Skeletal muscle satellite cell (primary cell): ENCODE results near the gene BSPH1.
"Not testable (repeated sequence)": the region's sequence is repeated elsewhere in the genome, so short reads cannot be mapped to it uniquely, and the experiment has no call there.

Experiments used
- H3K27me3 ChIP-seq: 2 replicates; pipeline ENCODE4 v1.7.0; 2013; ENCODE audit warnings: low read length; ENCODE audit not compliant: control insufficient read depth, insufficient read depth
- H3K36me3 ChIP-seq: 2 replicates; pipeline ENCODE4 v1.7.0; 2013; ENCODE audit warnings: mild to moderate bottlenecking, control low read depth, low read length; ENCODE audit not compliant: insufficient read depth
- H3K4me1 ChIP-seq: 2 replicates; pipeline ENCODE4 v1.7.0; 2013; ENCODE audit warnings: low read length; ENCODE audit not compliant: control insufficient read depth, insufficient read depth
- H3K4me2 ChIP-seq: 2 replicates; pipeline ENCODE4 v1.7.0; 2013; ENCODE audit warnings: mild to moderate bottlenecking, low read length
- H3K4me3 ChIP-seq: 2 replicates; pipeline ENCODE4 v1.7.0; 2013; ENCODE audit warnings: low read length
- H3K9ac ChIP-seq: 2 replicates; pipeline ENCODE4 v1.7.0; 2013; ENCODE audit warnings: mild to moderate bottlenecking, low read depth, low read length, moderate library complexity
- H3K9me3 ChIP-seq: replicated peaks from 2 replicates; pipeline ENCODE4 v1.7.0; 2013; ENCODE audit warnings: mild to moderate bottlenecking, control low read depth, low read length

BSPH1 gene

GRCh38 chr19:48000846-48001245 is 8.9 kb upstream of the BSPH1 start:
- Histone ChIP-seq H3K4me1 (no peaks in the 10 kb centered on the region), H3K27me3 (peaks cover 8% of the 10 kb centered on the region), H3K36me3 (no peaks in the 10 kb centered on the region), H3K9ac (no peak overlapping the region), H3K9me3 (no peaks in the 10 kb centered on the region), H3K4me2 (no peak overlapping the region), H3K4me3 (no peak overlapping the region)

- Histone ChIP-seq H3K4me3 (no peak overlapping the region), H3K36me3 (no peaks in the 10 kb centered on the region)
These were observed 6.8 kb upstream of the BSPH1 start for GRCh38 chr19:47998800-47999199.

GRCh38 chr19:47996230-47996727 is 4.3 kb upstream of the BSPH1 start:
- Histone ChIP-seq H3K4me3 (no peak overlapping the region), H3K27me3 (peaks cover 12% of the 10 kb centered on the region), H3K9ac (no peak overlapping the region), H3K9me3 (no peaks in the 10 kb centered on the region), H3K36me3 (no peaks in the 10 kb centered on the region), H3K4me2 (no peak overlapping the region), H3K4me1 (no peaks in the 10 kb centered on the region)

More at GRCh38 chr19:47998800-47999199, 6.8 kb upstream of the BSPH1 start:
- Histone ChIP-seq H3K27me3 (peaks cover 8% of the 10 kb centered on the region), H3K4me2 (no peak overlapping the region), H3K9ac (no peak overlapping the region), H3K9me3 (no peaks in the 10 kb centered on the region), H3K4me1 (no peaks in the 10 kb centered on the region)

- Histone ChIP-seq H3K9me3 (no peaks in the 10 kb centered on the region), H3K4me1 (no peaks in the 10 kb centered on the region), H3K9ac (no peak within 1 kb of the TSS), H3K36me3 (no peaks in the 10 kb centered on the region), H3K4me3 (no peak within 1 kb of the TSS), H3K27me3 (peaks cover 27% of the 10 kb centered on the region), H3K4me2 (no peak within 1 kb of the TSS)
These were observed 2.3 kb upstream of the BSPH1 start, which contains the start of gene ELSPBP1 for GRCh38 chr19:47994209-47994802. Gene ELSPBP1 (plus strand): TSS chr19:47994632. CDS start chr19:48008668, 14,036 bp downstream.

- Histone ChIP-seq H3K4me1 (no peaks in the 10 kb centered on the region), H3K9me3 (no peaks in the 10 kb centered on the region), H3K9ac (no peak overlapping the region), H3K36me3 (no peaks in the 10 kb centered on the region), H3K4me2 (no peak overlapping the region), H3K27me3 (peaks cover 22% of the 10 kb centered on the region), H3K4me3 (no peak overlapping the region)
These were observed 670 bp downstream of the BSPH1 start for GRCh38 chr19:47991191-47991808.

- H3K4me3 ChIP-seq: no peak overlapping the region
- H3K36me3 ChIP-seq: no peaks in the 10 kb centered on the region
- H3K27me3 ChIP-seq: peaks cover 28% of the 10 kb centered on the region
- no peaks in the 10 kb centered on the region for H3K4me1 ChIP-seq
- H3K4me2 ChIP-seq: no peak overlapping the region
- H3K9me3 ChIP-seq: no peaks in the 10 kb centered on the region
- no peak overlapping the region for H3K9ac ChIP-seq
These were observed 18.4 kb downstream of the BSPH1 start for GRCh38 chr19:47973529-47973928.

GRCh38 chr19:47955936-47956335 is 36.0 kb downstream of the BSPH1 start:
- not testable (repeated sequence) for H3K4me3 ChIP-seq, H3K4me1 ChIP-seq, H3K9ac ChIP-seq, H3K27me3 ChIP-seq, H3K36me3 ChIP-seq, H3K4me2 ChIP-seq, H3K9me3 ChIP-seq

- H3K36me3 ChIP-seq, H3K9me3 ChIP-seq, H3K4me2 ChIP-seq, H3K4me1 ChIP-seq, H3K27me3 ChIP-seq, H3K9ac ChIP-seq, H3K4me3 ChIP-seq: not testable (repeated sequence)
These were observed 39.8 kb downstream of the BSPH1 start for GRCh38 chr19:47952132-47952531.

- not testable (repeated sequence) for H3K9ac ChIP-seq, H3K4me1 ChIP-seq, H3K36me3 ChIP-seq, H3K27me3 ChIP-seq, H3K4me3 ChIP-seq, H3K9me3 ChIP-seq, H3K4me2 ChIP-seq
These were observed 42.0 kb downstream of the BSPH1 start for GRCh38 chr19:47949852-47950521.

GRCh38 chr19:47928581-47928980 is 63.4 kb downstream of the BSPH1 start:
- H3K9me3 ChIP-seq, H3K4me3 ChIP-seq, H3K27me3 ChIP-seq, H3K9ac ChIP-seq, H3K4me1 ChIP-seq, H3K4me2 ChIP-seq, H3K36me3 ChIP-seq: not testable (repeated sequence)

- H3K4me1 ChIP-seq, H3K36me3 ChIP-seq, H3K9ac ChIP-seq, H3K4me2 ChIP-seq, H3K4me3 ChIP-seq, H3K27me3 ChIP-seq, H3K9me3 ChIP-seq: not testable (repeated sequence)
These were observed 71.9 kb downstream of the BSPH1 start for GRCh38 chr19:47920107-47920506.
